ENCODE data around the gene ANK3.

The ANK3 gene

GRCh38 chr10:60282771-60283353, 106.8 kb downstream of the ANK3 start:
- Mint-ChIP-seq H3K36me3 (no peaks in the 10 kb centered on the region), H3K27me3 (peaks cover 3% of the 10 kb centered on the region), H3K9me3 (ENCODE audit: low read depth) (no peaks in the 10 kb centered on the region), H3K4me3 (no peak overlapping the region), H3K27ac (no peak overlapping the region), H3K4me1 (ENCODE audit: low read depth) (no peaks in the 10 kb centered on the region)

GRCh38 chr10:60281792-60282353, 107.8 kb downstream of the ANK3 start:
- H3K4me3 Mint-ChIP-seq: no peak overlapping the region
- no peak overlapping the region for H3K27ac Mint-ChIP-seq
- H3K4me1 Mint-ChIP-seq (ENCODE audit: low read depth): no peaks in the 10 kb centered on the region
- no peaks in the 10 kb centered on the region for H3K9me3 Mint-ChIP-seq (ENCODE audit: low read depth)
- H3K36me3 Mint-ChIP-seq: no peaks in the 10 kb centered on the region
- H3K27me3 Mint-ChIP-seq: peaks cover 3% of the 10 kb centered on the region

GRCh38 chr10:60281331-60281730, 108.3 kb downstream of the ANK3 start:
- Mint-ChIP-seq H3K27me3 (peaks cover 3% of the 10 kb centered on the region), H3K36me3 (no peaks in the 10 kb centered on the region), H3K4me1 (ENCODE audit: low read depth) (no peaks in the 10 kb centered on the region), H3K4me3 (no peak overlapping the region), H3K27ac (no peak overlapping the region), H3K9me3 (ENCODE audit: low read depth) (no peaks in the 10 kb centered on the region)

GRCh38 chr10:60280475-60280874, 109.2 kb downstream of the ANK3 start:
- peaks cover 1% of the 10 kb centered on the region for H3K27me3 Mint-ChIP-seq
- no peaks in the 10 kb centered on the region for H3K36me3 Mint-ChIP-seq
- H3K4me1 Mint-ChIP-seq (ENCODE audit: low read depth): no peaks in the 10 kb centered on the region
- H3K27ac Mint-ChIP-seq: no peak overlapping the region
- H3K4me3 Mint-ChIP-seq: no peak overlapping the region
- no peaks in the 10 kb centered on the region for H3K9me3 Mint-ChIP-seq (ENCODE audit: low read depth)

- H3K27me3 Mint-ChIP-seq: no peaks in the 10 kb centered on the region
- no peak overlapping the region for H3K4me3 Mint-ChIP-seq
- H3K36me3 Mint-ChIP-seq: no peaks in the 10 kb centered on the region
- no peak overlapping the region for H3K27ac Mint-ChIP-seq
- no peaks in the 10 kb centered on the region for H3K9me3 Mint-ChIP-seq (ENCODE audit: low read depth)
- H3K4me1 Mint-ChIP-seq (ENCODE audit: low read depth): no peaks in the 10 kb centered on the region
Observed at GRCh38 chr10:60277656-60278055, 112.0 kb downstream of the ANK3 start.

GRCh38 chr10:60276232-60276631, 113.4 kb downstream of the ANK3 start:
- no peaks in the 10 kb centered on the region for H3K27me3 Mint-ChIP-seq
- no peaks in the 10 kb centered on the region for H3K9me3 Mint-ChIP-seq (ENCODE audit: low read depth)
- H3K4me3 Mint-ChIP-seq: no peak overlapping the region
- no peaks in the 10 kb centered on the region for H3K36me3 Mint-ChIP-seq
- H3K4me1 Mint-ChIP-seq (ENCODE audit: low read depth): no peaks in the 10 kb centered on the region
- H3K27ac Mint-ChIP-seq: no peak overlapping the region

GRCh38 chr10:60271319-60272040, 118.2 kb downstream of the ANK3 start:
- Mint-ChIP-seq H3K4me3 (no peak overlapping the region), H3K36me3 (no peaks in the 10 kb centered on the region), H3K9me3 (ENCODE audit: low read depth) (no peaks in the 10 kb centered on the region), H3K27ac (no peak overlapping the region), H3K27me3 (no peaks in the 10 kb centered on the region), H3K4me1 (ENCODE audit: low read depth) (no peaks in the 10 kb centered on the region)

- no peak overlapping the region for H3K27ac Mint-ChIP-seq
- H3K36me3 Mint-ChIP-seq: no peaks in the 10 kb centered on the region
- H3K27me3 Mint-ChIP-seq: no peaks in the 10 kb centered on the region
- no peaks in the 10 kb centered on the region for H3K9me3 Mint-ChIP-seq (ENCODE audit: low read depth)
- no peak overlapping the region for H3K4me3 Mint-ChIP-seq
- no peaks in the 10 kb centered on the region for H3K4me1 Mint-ChIP-seq (ENCODE audit: low read depth)
Observed at GRCh38 chr10:60270426-60270825, 119.2 kb downstream of the ANK3 start.

- no peaks in the 10 kb centered on the region for H3K4me1 Mint-ChIP-seq (ENCODE audit: low read depth)
- H3K27me3 Mint-ChIP-seq: peaks cover 2% of the 10 kb centered on the region
- H3K36me3 Mint-ChIP-seq: no peaks in the 10 kb centered on the region
- H3K9me3 Mint-ChIP-seq (ENCODE audit: low read depth): no peaks in the 10 kb centered on the region
- no peak overlapping the region for H3K27ac Mint-ChIP-seq
- no peak overlapping the region for H3K4me3 Mint-ChIP-seq
Observed at GRCh38 chr10:60267802-60268201, 121.9 kb downstream of the ANK3 start.

GRCh38 chr10:60266513-60266912, 123.2 kb downstream of the ANK3 start:
- H3K4me3 Mint-ChIP-seq: no peak overlapping the region

GRCh38 chr10:60262647-60263126, 127.0 kb downstream of the ANK3 start:
- Mint-ChIP-seq H3K4me1 (ENCODE audit: low read depth) (no peaks in the 10 kb centered on the region), H3K27ac (no peak overlapping the region), H3K27me3 (peaks cover 2% of the 10 kb centered on the region), H3K9me3 (ENCODE audit: low read depth) (no peaks in the 10 kb centered on the region), H3K4me3 (no peak overlapping the region), H3K36me3 (no peaks in the 10 kb centered on the region)

More at GRCh38 chr10:60266513-60266912, 123.2 kb downstream of the ANK3 start:
- no peaks in the 10 kb centered on the region for H3K4me1 Mint-ChIP-seq (ENCODE audit: low read depth)
- no peak overlapping the region for H3K27ac Mint-ChIP-seq
- peaks cover 2% of the 10 kb centered on the region for H3K27me3 Mint-ChIP-seq
- no peaks in the 10 kb centered on the region for H3K36me3 Mint-ChIP-seq
- H3K9me3 Mint-ChIP-seq (ENCODE audit: low read depth): no peaks in the 10 kb centered on the region

GRCh38 chr10:60260321-60260720, 129.4 kb downstream of the ANK3 start:
- no peaks in the 10 kb centered on the region for H3K4me1 Mint-ChIP-seq (ENCODE audit: low read depth)
- no peak overlapping the region for H3K4me3 Mint-ChIP-seq
- H3K27me3 Mint-ChIP-seq: peaks cover 2% of the 10 kb centered on the region
- H3K36me3 Mint-ChIP-seq: no peaks in the 10 kb centered on the region
- H3K27ac Mint-ChIP-seq: no peak overlapping the region
- H3K9me3 Mint-ChIP-seq (ENCODE audit: low read depth): no peaks in the 10 kb centered on the region

- no peaks in the 10 kb centered on the region for H3K36me3 Mint-ChIP-seq
- no peaks in the 10 kb centered on the region for H3K4me1 Mint-ChIP-seq (ENCODE audit: low read depth)
- no peaks in the 10 kb centered on the region for H3K9me3 Mint-ChIP-seq (ENCODE audit: low read depth)
- no peak overlapping the region for H3K27ac Mint-ChIP-seq
- H3K27me3 Mint-ChIP-seq: no peaks in the 10 kb centered on the region
- H3K4me3 Mint-ChIP-seq: no peak overlapping the region
Observed at GRCh38 chr10:60258429-60258797, 131.3 kb downstream of the ANK3 start.

- H3K36me3 Mint-ChIP-seq: no peaks in the 10 kb centered on the region
- H3K27me3 Mint-ChIP-seq: no peaks in the 10 kb centered on the region
- H3K4me3 Mint-ChIP-seq: no peak overlapping the region
- H3K9me3 Mint-ChIP-seq (ENCODE audit: low read depth): no peaks in the 10 kb centered on the region
- H3K4me1 Mint-ChIP-seq (ENCODE audit: low read depth): no peaks in the 10 kb centered on the region
- no peak overlapping the region for H3K27ac Mint-ChIP-seq
Observed at GRCh38 chr10:60257767-60258428, 131.8 kb downstream of the ANK3 start.

- Mint-ChIP-seq H3K27me3 (no peaks in the 10 kb centered on the region), H3K4me3 (no peak overlapping the region), H3K4me1 (ENCODE audit: low read depth) (no peaks in the 10 kb centered on the region), H3K36me3 (no peaks in the 10 kb centered on the region), H3K27ac (no peak overlapping the region), H3K9me3 (ENCODE audit: low read depth) (no peaks in the 10 kb centered on the region)
Observed at GRCh38 chr10:60254776-60255175, 134.9 kb downstream of the ANK3 start.
